HL-60 (cell line): Measurements from ENCODE around the gene KCNJ3.

Source experiments
- DNase-seq, 2 experiments: peaks; one replicate each; pipeline ENCODE4 v3.0.0-alpha.2; 2010 to 2020; ENCODE audit warnings: low read depth in 1 of 2, low spot score in 1 of 2
- H3K27ac ChIP-seq: fragments of 250-450 bp; sonication (Bioruptor Pico); replicated peaks from 2 replicates; pipeline ENCODE4 v1.5.1; 2020; ENCODE audit warnings: mild to moderate bottlenecking, moderate library complexity
- H3K27me3 ChIP-seq: fragments of 250-450 bp; sonication (Bioruptor Pico); 2 replicates; pipeline ENCODE4 v1.5.1; 2021; ENCODE audit warnings: mild to moderate bottlenecking, moderate library complexity; ENCODE audit not compliant: insufficient read depth, poor library complexity, severe bottlenecking
- H3K4me3 ChIP-seq: replicated peaks from 2 replicates; pipeline ENCODE4 v1.5.1; 2011; ENCODE audit warnings: mild to moderate bottlenecking, control low read depth, low read length; ENCODE audit not compliant: insufficient read depth
- CTCF ChIP-seq: IDR thresholded peaks from one replicate; pipeline ENCODE4 v1.5.1; 2011; ENCODE audit warnings: low read length, control low read depth, inconsistent platforms; ENCODE audit not compliant: insufficient read depth
- GABPA ChIP-seq: IDR thresholded peaks from 2 replicates; pipeline ENCODE4 v1.6.1; 2012; ENCODE audit warnings: low read depth
- POLR2AphosphoS5 ChIP-seq: IDR thresholded peaks from 2 replicates; pipeline ENCODE4 v1.6.1; 2012; ENCODE audit warnings: low read depth
- REST ChIP-seq: IDR thresholded peaks from 2 replicates; pipeline ENCODE4 v1.6.1; 2012; ENCODE audit warnings: low read depth; ENCODE audit not compliant: insufficient replicate concordance
- SPI1 ChIP-seq: IDR thresholded peaks from 2 replicates; pipeline ENCODE4 v1.6.1; 2012; ENCODE audit warnings: low read depth, mild to moderate bottlenecking, borderline replicate concordance

Gene KCNJ3

GRCh38 chr2:154827286-154827685, 128.8 kb downstream of the KCNJ3 start:
- Histone ChIP-seq H3K4me3 (no peak overlapping the region), H3K27me3 (no peaks in the 10 kb centered on the region), H3K27ac (no peak overlapping the region)
- TF ChIP-seq CTCF (no peak), REST (no peak), GABPA (no peak), SPI1 (no peak), POLR2AphosphoS5 (no peak)
- DNase-seq = no peak

GRCh38 chr2:154832711-154833110, 134.2 kb downstream of the KCNJ3 start:
- TF ChIP-seq CTCF (no peak), SPI1 (no peak), POLR2AphosphoS5 (no peak), REST (no peak), GABPA (no peak)
- no peaks in the 10 kb centered on the region for H3K27me3 ChIP-seq
- no peak overlapping the region for H3K27ac ChIP-seq
- no peak overlapping the region for H3K4me3 ChIP-seq
- DNase-seq = no peak

- no peak overlapping the region for H3K4me3 ChIP-seq
- no peaks in the 10 kb centered on the region for H3K27me3 ChIP-seq
- no peak for TF ChIP-seq POLR2AphosphoS5
- TF ChIP-seq SPI1 = no peak
- TF ChIP-seq CTCF = no peak
- no peak for TF ChIP-seq REST
- TF ChIP-seq GABPA = no peak
- no peak overlapping the region for H3K27ac ChIP-seq
- DNase-seq = no peak
These were observed 138.1 kb downstream of the KCNJ3 start for GRCh38 chr2:154836632-154837031.
